ENCODE results near the gene VAV2.
A peak's percentile ranks its signal among the peaks of the same experiment; 100 is the strongest.

VAV2 gene

GRCh38 chr9:133728856-133729616 is 263.1 kb downstream of the VAV2 start:
- DNase-seq (ENCODE audit: low spot score), result no peak

GRCh38 chr9:133727876-133728441 is 264.2 kb downstream of the VAV2 start:
- no peak for DNase-seq (ENCODE audit: low spot score)

- DNase-seq (ENCODE audit: low spot score), result no peak
Observed at GRCh38 chr9:133727277-133727875, 264.7 kb downstream of the VAV2 start.

GRCh38 chr9:133726401-133727276 is 265.5 kb downstream of the VAV2 start:
- peak; percentile 69 for DNase-seq (ENCODE audit: low spot score)

- DNase-seq (ENCODE audit: low spot score), result no peak
Observed at GRCh38 chr9:133725886-133726285, 266.2 kb downstream of the VAV2 start.

- no peak for DNase-seq (ENCODE audit: low spot score)
Observed at GRCh38 chr9:133718563-133719315, 273.4 kb downstream of the VAV2 start.

- no peak for DNase-seq (ENCODE audit: low spot score)
Observed at GRCh38 chr9:133717113-133718031, 274.8 kb downstream of the VAV2 start.

GRCh38 chr9:133716564-133717112 is 275.5 kb downstream of the VAV2 start:
- no peak for DNase-seq (ENCODE audit: low spot score)

- DNase-seq (ENCODE audit: low spot score), result no peak
Observed at GRCh38 chr9:133715866-133716563, 276.1 kb downstream of the VAV2 start.

- DNase-seq (ENCODE audit: low spot score), result no peak
Observed at GRCh38 chr9:133715295-133715865, 276.7 kb downstream of the VAV2 start.

- no peak for DNase-seq (ENCODE audit: low spot score)
Observed at GRCh38 chr9:133714606-133715294, 277.4 kb downstream of the VAV2 start.

GRCh38 chr9:133713960-133714495 is 278.1 kb downstream of the VAV2 start:
- DNase-seq (ENCODE audit: low spot score), result no peak

GRCh38 chr9:133713150-133713959 is 278.8 kb downstream of the VAV2 start:
- DNase-seq (ENCODE audit: low spot score), result no peak

GRCh38 chr9:133712221-133713100 is 279.7 kb downstream of the VAV2 start:
- DNase-seq (ENCODE audit: low spot score), result no peak

All from AG08396 (cell line).